ENCODE measurements around the gene SERTAD2. TPM values are rescaled to one million over a fixed set of nuclear protein-coding genes. Genes with fewer than 3 reads are reported as not detected.

SERTAD2 gene
- total RNA-seq, 4 donors from 2014 or later: 1.8 to 29.5 (median 8.9) TPM

DNA sequence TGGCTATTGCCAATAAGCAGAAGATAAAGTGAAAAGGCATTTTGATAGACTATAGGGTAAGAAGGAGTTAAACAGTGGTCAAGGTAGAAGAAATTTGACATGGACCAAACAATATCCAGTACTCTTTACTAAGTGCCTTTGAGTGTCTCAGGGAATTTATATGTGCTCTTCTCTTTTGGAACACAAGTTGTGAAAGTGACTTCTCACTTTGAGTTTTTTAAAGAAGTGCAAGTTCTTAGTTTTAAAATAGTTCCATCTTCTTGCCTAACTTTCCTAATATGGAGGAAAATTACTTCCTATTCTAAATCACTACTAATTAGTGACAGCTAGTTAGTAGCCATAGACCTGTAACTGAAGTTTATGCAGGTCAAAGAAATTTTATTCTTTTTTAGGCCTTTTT lies 66.2 kb downstream of the SERTAD2 start:
- no peak overlapping the region for H3K27ac ChIP-seq
- DNase-seq: no peak
- H3K4me3 ChIP-seq: no peak overlapping the region
- no peaks in the 10 kb centered on the region for H3K36me3 ChIP-seq
- TF ChIP-seq POLR2A (IDR thresholded peaks at IDR 0.05) (no peak), CTCF (IDR thresholded peaks at IDR 0.05) (no peak)
- H3K4me1 ChIP-seq: no peaks in the 10 kb centered on the region
- no peaks in the 10 kb centered on the region for H3K27me3 ChIP-seq
- intact Hi-C loops (cut with DNase I; ENCODE audit: low total_unique reads): no loop called here
- H3K9me3 ChIP-seq: no peaks in the 10 kb centered on the region

DNA sequence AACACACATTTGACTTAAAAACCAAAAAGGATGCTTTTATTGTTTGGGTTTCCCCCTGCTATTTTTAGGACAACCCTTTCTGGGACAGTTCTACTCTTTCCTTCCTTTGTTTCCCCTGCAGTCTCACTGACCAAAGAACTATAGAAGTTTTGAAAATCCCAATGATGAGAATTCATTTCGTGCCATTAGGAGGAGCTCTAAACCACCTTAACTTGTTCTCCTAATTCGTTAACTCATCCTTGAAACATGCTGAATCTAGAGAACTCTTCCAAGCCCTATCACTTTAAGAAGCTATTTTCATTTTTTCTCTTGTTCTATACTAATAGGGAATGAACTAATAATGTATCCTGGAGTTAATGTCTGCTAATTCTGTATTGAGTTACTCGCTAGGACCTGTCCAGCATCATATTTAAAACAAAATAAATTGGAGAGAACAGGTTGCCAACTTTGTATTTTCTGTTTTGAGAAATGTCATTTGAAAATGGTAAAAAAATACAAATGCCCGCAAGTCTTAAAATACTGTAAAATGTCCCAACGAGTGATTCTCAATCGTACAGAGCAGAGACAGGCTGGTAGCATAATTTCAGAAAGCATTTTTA lies 66.7 kb downstream of the SERTAD2 start:
- DNase-seq: no peak
- no peaks in the 10 kb centered on the region for H3K4me1 ChIP-seq
- no peaks in the 10 kb centered on the region for H3K27me3 ChIP-seq
- no peaks in the 10 kb centered on the region for H3K9me3 ChIP-seq
- intact Hi-C loops (cut with DNase I; ENCODE audit: low total_unique reads): no loop called here
- no peaks in the 10 kb centered on the region for H3K36me3 ChIP-seq
- H3K4me3 ChIP-seq: no peak overlapping the region
- TF ChIP-seq CTCF (IDR thresholded peaks at IDR 0.05) (peak; percentile 55 to 80 (median 67)), POLR2A (IDR thresholded peaks at IDR 0.05) (no peak)
- H3K27ac ChIP-seq: no peak overlapping the region

GRCh38 chr2:64586054-64586453 lies 67.7 kb downstream of the SERTAD2 start:
- Histone ChIP-seq H3K27ac (no peak overlapping the region), H3K27me3 (no peaks in the 10 kb centered on the region), H3K4me3 (no peak overlapping the region), H3K9me3 (no peaks in the 10 kb centered on the region), H3K36me3 (no peaks in the 10 kb centered on the region), H3K4me1 (no peaks in the 10 kb centered on the region)
- TF ChIP-seq CTCF (IDR thresholded peaks at IDR 0.05) (no peak), POLR2A (IDR thresholded peaks at IDR 0.05) (no peak)
- intact Hi-C loops (cut with DNase I; ENCODE audit: low total_unique reads): no loop called here
- no peak for DNase-seq

DNA sequence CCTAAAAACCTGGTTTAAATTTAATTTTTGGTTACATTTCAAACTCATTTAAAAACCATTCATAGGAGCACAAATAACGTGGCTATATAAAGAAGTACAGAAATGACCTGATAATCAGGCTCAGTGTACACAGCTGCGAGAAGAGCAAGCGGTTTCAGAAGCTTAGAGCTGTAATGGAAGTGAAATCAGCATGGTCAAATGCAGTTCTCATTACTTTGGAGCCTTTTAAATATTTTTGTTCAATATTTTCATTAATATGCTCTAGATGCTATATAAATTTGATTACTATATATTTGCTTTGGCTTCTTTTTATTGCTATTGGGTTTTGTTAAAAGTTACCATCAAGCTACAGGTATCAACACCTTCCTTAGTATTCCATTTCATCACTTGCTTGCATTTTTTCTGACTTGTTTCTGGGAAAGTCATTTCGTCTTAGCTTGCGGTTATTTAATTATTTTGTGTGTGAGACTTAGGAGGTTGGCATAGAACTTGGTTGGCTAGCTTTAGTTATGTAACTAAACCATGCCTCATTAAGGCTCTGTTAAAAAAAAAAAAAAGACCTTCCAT lies 70.9 kb downstream of the SERTAD2 start:
- intact Hi-C loops (cut with DNase I; ENCODE audit: low total_unique reads): no loop called here
- H3K9me3 ChIP-seq: no peaks in the 10 kb centered on the region

More for the DNA sequence above, 70.9 kb downstream of the SERTAD2 start:
- no peak overlapping the region for H3K4me3 ChIP-seq
- no peak for DNase-seq
- no peaks in the 10 kb centered on the region for H3K4me1 ChIP-seq
- no peak for TF ChIP-seq CTCF (IDR thresholded peaks at IDR 0.05)
- no peak for TF ChIP-seq POLR2A (IDR thresholded peaks at IDR 0.05)
- no peaks in the 10 kb centered on the region for H3K27me3 ChIP-seq
- no peaks in the 10 kb centered on the region for H3K36me3 ChIP-seq
- no peak overlapping the region for H3K27ac ChIP-seq
